Breast epithelium (tissue), 3 donors: ENCODE measurements around the gene STK36.

ENCODE experiments used
- CTCF ChIP-seq, 3 donors: fragments of 450-650 bp; IDR thresholded peaks; one replicate each; pipeline ENCODE4 v1.5.1; 2016 to 2017; ENCODE audit warnings: antibody characterized with exemption in 3 of 3, mild to moderate bottlenecking in 3 of 3, moderate library complexity in 3 of 3
- POLR2A ChIP-seq: fragments of 450-650 bp; IDR thresholded peaks from one replicate; pipeline ENCODE4 v1.6.1; 2016; ENCODE audit warnings: antibody characterized with exemption, mild to moderate bottlenecking, moderate library complexity
- POLR2AphosphoS5 ChIP-seq, 3 donors: sonication (generic); formaldehyde crosslinking; IDR thresholded peaks; one replicate each; pipeline ENCODE4 v1.6.1; 2017; ENCODE audit warnings: antibody characterized with exemption in 3 of 3

GRCh38 chr2:218662827-218663226 lies 9.1 kb upstream of the STK36 start:
- TF ChIP-seq POLR2AphosphoS5 (IDR thresholded peaks at IDR 0.05) = no peak
- TF ChIP-seq CTCF (IDR thresholded peaks at IDR 0.05) = no peak
- no peak for TF ChIP-seq POLR2A
